Loucy (cell line): ENCODE data around the gene LDLRAD4.
A peak's percentile ranks its signal among the peaks of the same experiment; 100 is the strongest.

ENCODE experiments used
- H2AFZ ChIP-seq: fragments of 200-600 bp; sonication (generic); 2 replicates; pipeline ENCODE4 v1.6.0; 2016; ENCODE audit warnings: antibody characterized with exemption, mild to moderate bottlenecking, low read length, moderate library complexity
- H3F3A ChIP-seq: fragments of 200-600 bp; 2 replicates; pipeline ENCODE4 v1.6.0; 2016; ENCODE audit warnings: antibody characterized with exemption, low read depth, mild to moderate bottlenecking
- H3K27me3 ChIP-seq: fragments of 200-600 bp; sonication (generic); 2 replicates; pipeline ENCODE4 v1.6.1; 2014; ENCODE audit warnings: low read length, mild to moderate bottlenecking; ENCODE audit not compliant: insufficient read depth, poor library complexity, severe bottlenecking
- H3K36me3 ChIP-seq: fragments of 200-600 bp; sonication (generic); 2 replicates; pipeline ENCODE4 v1.6.1; 2016; ENCODE audit warnings: low read length; ENCODE audit not compliant: insufficient read depth
- H3K4me1 ChIP-seq: fragments of 200-600 bp; sonication (generic); 2 replicates; pipeline ENCODE4 v1.5.1; 2014; ENCODE audit warnings: low read length, mild to moderate bottlenecking; ENCODE audit not compliant: insufficient read depth, poor library complexity, severe bottlenecking
- H3K4me2 ChIP-seq: fragments of 200-600 bp; sonication (generic); 2 replicates; pipeline ENCODE4 v1.6.0; 2014; ENCODE audit warnings: antibody characterized with exemption, low read length, low read depth, mild to moderate bottlenecking; ENCODE audit not compliant: poor library complexity, severe bottlenecking
- H3K4me3 ChIP-seq: fragments of 200-600 bp; sonication (generic); 2 replicates; pipeline ENCODE4 v1.5.1; 2014; ENCODE audit warnings: low read length, mild to moderate bottlenecking, mixed read lengths; ENCODE audit not compliant: poor library complexity, severe bottlenecking
- H3K79me2 ChIP-seq: fragments of 200-600 bp; sonication (generic); 2 replicates; pipeline ENCODE4 v1.6.1; 2014; ENCODE audit warnings: low read length; ENCODE audit not compliant: insufficient read depth
- H3K9ac ChIP-seq: fragments of 200-600 bp; sonication (generic); 2 replicates; pipeline ENCODE4 v1.6.0; 2014; ENCODE audit warnings: mild to moderate bottlenecking, low read depth, low read length, moderate library complexity; ENCODE audit not compliant: poor library complexity, severe bottlenecking
- H3K9me2 ChIP-seq: fragments of 200-600 bp; sonication (generic); replicated peaks from 2 replicates; pipeline ENCODE4 v1.6.1; 2016; ENCODE audit warnings: low read depth, low read length, mixed read lengths
- H3K9me3 ChIP-seq: fragments of 200-600 bp; sonication (generic); 2 replicates; pipeline ENCODE4 v1.6.1; 2014; ENCODE audit warnings: mild to moderate bottlenecking, antibody characterized with exemption, low read length, low read depth; ENCODE audit not compliant: insufficient read depth
- H4K20me1 ChIP-seq: fragments of 200-600 bp; sonication (generic); 2 replicates; pipeline ENCODE4 v1.6.0; 2014; ENCODE audit warnings: antibody characterized with exemption, low read length, mild to moderate bottlenecking; ENCODE audit not compliant: insufficient read depth, poor library complexity, severe bottlenecking
- CTCF ChIP-seq: fragments of 200-600 bp; sonication (generic); conservative IDR thresholded peaks from 2 replicates; pipeline ENCODE4 v1.5.1; 2014; ENCODE audit warnings: mild to moderate bottlenecking, antibody characterized with exemption, low read length
- EZH2phosphoT487 ChIP-seq: fragments of 200-600 bp; IDR thresholded peaks from 2 replicates; pipeline ENCODE4 v1.6.1; 2018; ENCODE audit warnings: antibody characterized with exemption, mild to moderate bottlenecking, moderate library complexity, borderline replicate concordance

The LDLRAD4 gene

GRCh38 chr18:13448335-13448795 lies 229.8 kb downstream of the LDLRAD4 start:
- H3K9me3 ChIP-seq, result no peaks in the 10 kb centered on the region
- no peaks in the 10 kb centered on the region for H3F3A ChIP-seq
- H3K79me2 ChIP-seq, result peaks cover 9% of the 10 kb centered on the region; the same call in 1 of the 2 replicates
- no peak for TF ChIP-seq CTCF
- no peak for TF ChIP-seq EZH2phosphoT487
- no peak overlapping the region for H3K9ac ChIP-seq
- no peak overlapping the region for H2AFZ ChIP-seq
- H3K4me1 ChIP-seq, result peaks cover 41% of the 10 kb centered on the region
- no peaks in the 10 kb centered on the region for H3K36me3 ChIP-seq
- no peaks in the 10 kb centered on the region for H3K27me3 ChIP-seq
- no peaks in the 10 kb centered on the region for H4K20me1 ChIP-seq
- no peak overlapping the region for H3K4me3 ChIP-seq
- no peak overlapping the region for H3K4me2 ChIP-seq
- no peaks in the 10 kb centered on the region for H3K9me2 ChIP-seq

- H3K27me3 ChIP-seq, result no peaks in the 10 kb centered on the region
- H3K9me3 ChIP-seq, result no peaks in the 10 kb centered on the region
- no peaks in the 10 kb centered on the region for H3K9me2 ChIP-seq
- no peak overlapping the region for H2AFZ ChIP-seq
- no peak overlapping the region for H3K9ac ChIP-seq
- no peaks in the 10 kb centered on the region for H3F3A ChIP-seq
- no peaks in the 10 kb centered on the region for H4K20me1 ChIP-seq
- H3K79me2 ChIP-seq, result peaks cover 3% of the 10 kb centered on the region; the same call in 1 of the 2 replicates
- peaks cover 28% of the 10 kb centered on the region for H3K4me1 ChIP-seq
- TF ChIP-seq CTCF (no peak), EZH2phosphoT487 (no peak)
- H3K36me3 ChIP-seq, result no peaks in the 10 kb centered on the region
- no peak overlapping the region for H3K4me2 ChIP-seq
- H3K4me3 ChIP-seq, result no peak overlapping the region
These were observed 231.1 kb downstream of the LDLRAD4 start for GRCh38 chr18:13449651-13450050.

DNA sequence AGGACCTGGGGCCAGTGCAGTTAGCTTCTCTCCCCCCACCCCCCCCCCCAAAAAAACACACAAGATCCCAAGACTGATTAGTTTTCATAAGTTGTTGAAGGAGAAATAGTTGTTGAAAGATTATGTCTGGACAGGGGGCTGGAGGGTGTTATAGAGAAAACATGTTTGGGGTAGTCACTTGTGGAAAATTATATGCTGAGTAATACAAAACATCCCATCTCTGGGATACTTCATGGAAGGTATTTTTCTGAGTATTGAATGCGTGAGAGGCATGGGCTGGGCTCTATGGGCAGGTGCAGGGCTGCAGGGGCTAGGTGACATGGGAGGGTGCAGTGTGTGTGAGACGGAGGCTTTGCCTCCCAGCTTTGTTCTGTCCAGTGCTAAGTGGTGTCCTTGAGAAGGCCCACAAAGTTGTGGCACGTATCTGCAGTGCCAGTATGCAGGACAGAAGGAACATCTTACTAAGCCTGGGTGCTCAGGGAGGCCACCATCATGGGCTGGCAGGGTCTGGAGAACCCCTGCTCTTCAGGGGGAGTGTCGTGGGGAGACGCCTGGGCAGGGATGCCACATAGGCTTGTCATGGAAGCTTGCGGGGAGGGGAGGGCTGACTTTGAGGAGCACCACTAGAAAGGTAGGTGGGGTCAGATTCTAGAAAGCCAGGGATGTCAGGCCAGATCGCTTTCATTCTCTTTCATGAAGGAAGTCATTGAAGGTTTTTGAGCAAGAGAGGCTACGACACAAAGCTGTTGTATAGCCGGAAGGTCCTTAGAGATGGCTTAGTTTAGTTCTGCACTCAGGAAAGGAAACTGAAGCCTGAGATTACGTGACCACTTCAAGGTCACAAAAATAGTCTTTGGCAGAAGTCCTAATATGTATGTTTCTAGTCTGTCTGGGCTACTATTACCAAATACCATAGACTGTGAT lies 232.0 kb downstream of the LDLRAD4 start:
- peaks cover 26% of the 10 kb centered on the region for H3K4me1 ChIP-seq
- no peak overlapping the region for H2AFZ ChIP-seq
- H3K4me3 ChIP-seq, result no peak overlapping the region
- peaks cover 6% of the 10 kb centered on the region; the same call in 1 of the 2 replicates for H3K79me2 ChIP-seq
- peak overlapping the region; percentile 21 for H3K4me2 ChIP-seq
- H4K20me1 ChIP-seq, result no peaks in the 10 kb centered on the region
- H3K9ac ChIP-seq, result no peak overlapping the region
- H3K27me3 ChIP-seq, result no peaks in the 10 kb centered on the region
- H3K36me3 ChIP-seq, result no peaks in the 10 kb centered on the region
- H3K9me3 ChIP-seq, result no peaks in the 10 kb centered on the region
- no peaks in the 10 kb centered on the region for H3K9me2 ChIP-seq
- TF ChIP-seq EZH2phosphoT487, result no peak
- no peak for TF ChIP-seq CTCF
- no peaks in the 10 kb centered on the region for H3F3A ChIP-seq
